Forelimb muscle (tissue), 1 donor: ENCODE data around the gene HTR7. TPM values are rescaled to one million over a fixed set of nuclear protein-coding genes. Genes with fewer than 3 reads are reported as not detected.
"Not testable (repeated sequence)": the region's sequence is repeated elsewhere in the genome, so short reads cannot be mapped to it uniquely, and the experiment has no call there.

ENCODE experiments used
- DNase-seq: peaks from one replicate; pipeline ENCODE4 v3.0.0-alpha.2; 2013; ENCODE audit warnings: low read depth
- polyA plus RNA-seq: library from polyadenylated mRNA; unstranded; fragments of 120-200 nt; gene quantifications from one replicate; pipeline ENCODE4 v1.2.1, GENCODE V29; 2013; ENCODE audit not compliant: insufficient read length

HTR7 gene
- polyA plus RNA-seq, 1 donor = 0.18 TPM

DNA sequence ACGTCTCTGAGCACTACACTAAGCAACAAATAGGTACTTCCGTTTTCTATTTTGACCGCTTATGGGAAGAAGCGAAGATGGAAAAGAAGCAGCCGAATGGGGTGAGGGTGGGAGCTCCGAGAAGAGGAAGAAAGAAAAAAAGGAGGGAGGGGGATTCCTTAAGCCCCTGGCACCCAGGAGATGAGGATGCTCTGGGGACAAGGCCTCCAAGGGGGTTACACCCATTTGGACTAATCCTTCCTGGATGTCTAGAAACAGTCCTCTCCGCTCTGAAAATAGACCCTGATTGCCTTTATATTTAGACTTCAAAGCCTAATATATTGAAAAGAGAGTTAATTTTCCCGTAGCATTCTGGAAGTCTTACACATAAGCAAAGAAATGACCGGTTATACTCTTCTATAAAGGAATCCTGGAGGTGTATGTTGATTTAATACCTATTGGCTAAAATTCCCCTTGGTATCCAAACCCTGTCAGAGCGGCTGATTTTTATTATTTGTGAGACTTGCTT, 676 bp upstream of the HTR7 start:
- DNase-seq = no peak

DNA sequence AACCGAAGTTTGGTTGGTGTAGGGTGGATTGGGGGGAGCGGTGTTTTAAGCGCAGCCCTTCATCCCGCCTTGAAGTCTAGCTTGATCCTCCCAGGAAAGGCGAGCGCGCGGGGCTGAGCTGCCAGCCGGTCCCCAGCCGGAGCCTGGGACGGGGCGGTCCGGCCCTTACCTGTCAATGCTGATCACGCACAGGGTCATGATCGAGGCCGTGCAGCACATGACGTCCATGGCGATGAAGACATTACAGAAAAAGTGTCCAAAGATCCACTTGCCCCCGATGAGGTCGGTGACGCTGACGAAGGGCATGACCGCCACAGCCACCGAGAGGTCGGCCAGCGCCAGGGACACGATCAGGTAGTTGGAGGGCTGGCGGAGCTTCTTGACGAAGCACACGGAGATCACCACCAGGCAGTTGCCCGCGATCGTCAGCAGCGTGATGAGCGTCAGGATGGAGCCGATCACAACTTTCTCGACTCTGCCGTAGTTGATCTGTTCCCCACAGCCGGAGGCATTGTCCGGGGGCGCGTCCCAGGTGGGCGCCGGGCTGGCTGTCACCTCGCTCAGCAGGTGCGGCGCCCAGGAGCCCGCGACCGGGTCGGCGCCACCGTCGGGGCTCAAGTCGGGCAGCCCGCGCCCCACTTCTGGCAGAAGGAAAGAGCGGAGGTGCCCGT, 740 bp downstream of the HTR7 start:
- no peak for DNase-seq

DNA sequence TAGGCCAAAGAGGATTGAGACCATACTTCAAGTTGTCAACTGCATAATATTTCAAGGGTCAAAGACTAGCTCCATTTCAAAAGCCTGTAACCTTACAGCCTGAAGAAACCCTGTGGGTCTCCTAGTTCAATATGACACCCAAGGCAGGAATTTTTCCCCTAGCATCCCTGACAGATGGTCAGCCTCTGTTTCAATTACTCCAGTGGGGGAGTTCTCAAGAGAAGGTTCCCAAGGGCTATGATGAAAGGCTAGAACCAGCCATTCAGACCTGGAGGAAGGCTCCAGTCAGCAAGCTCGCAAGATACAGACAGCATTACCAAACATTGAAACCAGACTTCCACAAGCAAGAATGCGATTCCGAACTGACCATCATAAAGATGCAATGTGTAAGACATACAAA, 1.6 kb downstream of the HTR7 start:
- no peak for DNase-seq

DNA sequence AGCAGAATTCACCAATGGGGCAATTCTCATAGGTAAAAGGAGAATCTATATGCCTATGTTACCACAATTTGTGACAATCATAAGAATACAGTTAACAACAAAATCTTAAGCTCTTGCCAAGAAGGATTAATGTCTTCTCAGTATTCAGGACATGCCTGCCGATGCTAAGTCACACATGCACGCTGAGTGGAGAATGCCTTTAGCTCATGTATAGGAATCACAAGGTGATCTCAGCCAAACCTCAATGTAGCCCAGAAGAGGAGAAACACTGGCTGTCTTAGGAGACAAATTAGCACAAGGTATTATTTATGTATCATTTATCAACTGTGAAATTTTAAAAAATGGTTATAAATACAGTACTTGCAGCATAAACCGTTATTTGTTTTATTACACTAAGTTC, 2.7 kb downstream of the HTR7 start:
- DNase-seq = no peak

DNA sequence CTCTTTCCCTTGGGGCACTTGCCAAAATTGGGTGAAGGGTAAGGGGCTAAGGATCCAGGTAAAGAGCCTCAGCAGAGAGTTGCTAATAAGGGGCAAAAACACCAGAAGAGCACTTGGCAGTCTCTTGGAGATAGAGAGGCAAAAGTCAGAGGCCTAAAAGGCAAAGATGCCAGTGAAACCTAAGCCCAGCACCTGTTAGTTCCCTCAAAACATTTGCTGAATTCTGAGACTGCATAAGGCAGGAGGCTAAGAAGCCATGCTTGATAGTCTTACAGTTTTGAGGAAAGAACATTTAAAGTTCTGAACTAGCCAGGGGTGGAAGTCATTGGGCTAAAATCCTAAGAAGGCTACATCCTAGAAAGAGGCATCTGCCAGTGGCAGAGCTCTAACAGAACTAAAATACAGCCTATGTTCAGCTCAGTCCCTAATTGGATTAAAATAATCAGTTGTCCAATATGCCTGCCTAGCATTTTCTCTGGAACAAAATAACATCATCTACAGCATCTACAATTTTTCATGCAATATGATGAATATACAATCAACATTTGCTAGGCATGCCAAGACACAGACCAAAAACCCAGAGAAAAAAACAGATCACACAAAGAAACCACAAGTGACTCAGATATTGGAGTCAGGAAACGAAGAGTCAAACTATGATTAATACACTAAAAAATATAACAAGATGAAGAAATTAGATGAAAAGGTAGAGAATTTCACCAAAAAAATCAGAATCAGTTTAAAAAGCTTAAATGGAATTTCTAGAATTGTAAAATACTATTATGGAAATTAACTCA, 7.7 kb downstream of the HTR7 start:
- DNase-seq = no peak

DNA sequence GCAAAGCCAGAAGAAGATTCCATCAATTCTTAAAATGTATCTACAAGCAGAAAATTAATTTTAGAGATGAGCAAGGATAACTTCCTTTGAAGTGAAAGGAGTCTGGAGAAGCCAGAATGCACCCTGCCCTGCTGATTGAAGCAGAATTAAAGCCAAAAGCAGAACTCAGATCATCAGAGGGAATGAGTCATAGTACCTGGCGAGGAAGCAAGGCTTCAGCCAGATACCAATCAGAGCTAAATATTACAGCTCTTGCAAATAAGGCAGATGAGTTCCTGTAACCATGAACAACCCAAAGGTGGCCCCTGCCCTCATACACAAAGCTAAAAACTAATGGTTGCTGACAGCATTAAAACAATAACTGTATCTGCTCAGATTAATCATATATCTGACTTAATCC, 10.4 kb downstream of the HTR7 start:
- DNase-seq = no peak

DNA sequence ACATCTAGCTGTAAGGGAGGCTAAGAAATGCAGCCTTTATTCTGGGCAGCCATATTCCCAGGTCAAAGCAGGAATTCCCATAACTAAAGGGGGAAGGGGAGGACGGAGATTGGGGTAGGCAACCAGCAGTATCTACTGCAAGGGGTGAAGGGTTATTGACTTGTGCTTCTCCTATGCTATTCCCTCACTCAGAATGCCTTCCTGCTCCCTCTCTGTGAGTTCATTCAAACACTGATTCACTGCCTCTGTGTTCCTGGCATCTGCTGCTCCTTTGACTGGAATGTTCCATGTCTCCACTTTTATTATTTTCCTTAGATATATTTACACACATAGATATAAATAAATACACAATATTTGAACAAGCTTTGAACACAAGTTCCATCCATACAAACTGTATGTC, 11.1 kb downstream of the HTR7 start:
- DNase-seq = no peak

DNA sequence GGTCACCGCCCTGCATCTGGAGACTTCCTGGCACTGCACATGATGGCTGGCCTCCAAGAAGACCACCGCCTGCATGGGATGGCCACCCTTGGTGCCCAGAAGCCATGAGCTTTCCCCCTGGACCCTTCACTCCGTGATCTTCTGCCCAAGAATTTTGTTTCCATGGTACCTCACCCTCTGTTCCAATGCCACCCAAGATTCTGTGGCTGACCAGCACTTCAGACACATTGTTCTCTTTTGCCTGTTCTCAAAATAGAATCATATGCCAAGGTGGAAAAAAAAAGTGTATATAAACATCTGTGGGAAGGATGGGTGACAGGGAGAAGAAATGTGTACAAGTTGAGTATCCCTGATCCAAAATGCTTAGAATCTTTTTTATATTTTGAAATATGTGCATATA, 12.1 kb downstream of the HTR7 start:
- DNase-seq = no peak

DNA sequence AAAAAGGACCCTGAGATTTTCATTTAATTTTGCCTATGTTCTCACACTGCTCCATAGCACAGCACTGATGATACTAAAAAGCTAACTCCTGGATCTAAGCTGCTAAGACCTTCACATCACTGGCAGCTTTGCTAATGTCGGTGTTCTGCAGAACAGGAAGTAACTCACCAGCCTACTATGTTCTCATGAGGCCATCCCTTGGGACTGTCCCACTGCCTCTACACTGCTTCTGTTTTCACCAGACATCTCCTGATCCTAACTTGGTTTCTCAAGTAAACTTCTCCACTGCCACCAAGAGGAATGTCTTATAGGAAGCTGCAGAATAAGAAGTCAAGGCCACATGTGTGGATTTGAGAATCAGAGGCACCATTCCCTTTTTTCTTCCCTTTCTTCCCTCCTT, 15.1 kb downstream of the HTR7 start:
- DNase-seq = no peak

DNA sequence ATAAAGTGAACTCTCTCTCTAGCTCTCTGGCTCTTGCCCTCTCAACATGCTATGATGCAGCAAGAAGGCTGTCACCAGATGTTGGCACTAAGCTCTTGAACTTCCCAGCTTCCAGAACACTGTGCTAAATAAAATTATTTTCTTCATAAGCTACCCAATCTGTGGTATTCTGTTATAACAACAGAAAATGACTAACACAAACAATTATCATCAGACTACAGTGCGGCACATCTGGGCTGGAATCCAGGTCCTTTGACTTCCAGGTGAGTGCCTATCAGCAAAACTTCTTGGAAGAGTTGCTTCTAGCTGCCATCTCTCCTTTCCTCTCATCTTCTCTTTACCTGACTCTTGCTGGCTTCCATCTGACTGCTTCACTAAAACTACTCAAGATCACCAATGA, 20.4 kb downstream of the HTR7 start:
- no peak for DNase-seq

DNA sequence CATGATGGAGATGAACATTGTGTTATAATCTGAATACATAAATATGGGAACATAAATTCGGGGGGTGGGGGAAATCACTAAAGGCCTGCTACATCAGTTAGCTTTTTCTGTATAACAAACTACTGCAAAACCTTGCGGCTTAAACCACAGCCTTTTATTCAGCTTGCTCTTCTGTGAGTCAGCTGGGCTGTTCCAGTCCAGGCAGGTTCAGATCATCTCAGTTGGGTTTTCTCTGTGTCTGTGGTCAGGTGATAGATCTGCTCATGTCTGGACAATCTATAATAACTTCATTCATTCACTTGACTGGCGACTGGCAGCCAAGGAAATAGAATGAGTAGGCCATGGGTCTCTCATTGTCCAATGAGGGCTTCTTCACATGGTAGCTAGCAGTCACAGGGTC, 23.5 kb downstream of the HTR7 start:
- no peak for DNase-seq

DNA sequence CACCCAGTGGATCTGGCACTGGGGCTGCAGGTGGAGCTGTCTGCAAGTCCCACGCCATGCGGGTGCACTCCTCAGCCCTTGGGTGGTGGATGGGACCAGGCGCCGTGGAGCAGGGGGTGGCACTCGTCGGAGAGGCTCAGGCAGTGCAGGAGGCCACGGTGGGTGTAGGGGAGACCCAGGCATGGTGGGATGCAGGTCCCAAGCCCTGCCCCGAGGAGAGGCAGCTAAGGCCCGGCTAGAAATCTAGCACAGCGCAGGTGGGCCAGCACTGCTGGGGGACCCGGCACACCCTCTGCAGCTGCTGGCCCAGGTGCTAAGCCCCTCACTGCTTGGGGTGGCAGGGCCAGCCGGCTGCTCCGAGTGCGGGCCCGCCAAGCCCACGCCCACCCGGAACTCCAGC, 25.7 kb downstream of the HTR7 start:
- DNase-seq = no peak

DNA sequence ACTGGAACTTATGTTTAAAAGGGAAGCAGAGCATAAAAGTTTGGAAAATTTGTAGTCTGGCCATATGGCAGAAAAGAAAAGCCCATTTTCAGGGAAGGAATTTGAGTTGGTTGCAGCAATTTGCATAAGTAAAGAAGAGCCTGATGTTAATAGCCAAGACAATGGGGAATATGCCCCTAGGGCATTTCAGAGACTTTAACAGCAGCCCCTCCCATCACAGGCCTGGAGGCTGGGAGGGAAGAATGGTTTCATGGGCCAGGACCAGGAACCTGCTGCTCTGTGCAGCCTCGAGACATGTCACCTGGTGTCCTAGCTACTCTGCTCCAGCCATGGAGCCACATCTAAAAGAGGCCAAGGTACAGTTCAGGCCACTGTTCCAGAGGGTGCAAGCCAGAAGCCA, 35.3 kb downstream of the HTR7 start:
- no peak for DNase-seq

DNA sequence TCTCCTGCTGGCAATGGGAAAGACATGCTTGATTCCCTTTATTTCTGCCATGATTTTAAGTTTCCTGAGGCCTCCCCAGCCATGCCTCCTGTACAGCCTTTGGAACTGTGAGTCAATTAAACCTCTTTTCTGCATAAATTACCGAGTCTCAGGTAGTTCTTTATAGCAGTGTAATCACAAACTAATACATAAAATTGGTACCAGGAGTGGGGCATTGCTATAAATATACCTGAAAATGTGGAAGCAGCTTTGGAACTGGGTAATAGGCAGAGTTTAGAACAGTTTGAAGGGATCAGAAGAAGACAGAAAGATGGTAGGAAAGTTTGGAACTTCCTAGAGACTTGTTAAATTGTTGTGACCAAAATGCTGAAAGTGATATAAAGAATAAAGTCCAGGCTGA, 36.0 kb downstream of the HTR7 start:
- DNase-seq = not testable (repeated sequence)

DNA sequence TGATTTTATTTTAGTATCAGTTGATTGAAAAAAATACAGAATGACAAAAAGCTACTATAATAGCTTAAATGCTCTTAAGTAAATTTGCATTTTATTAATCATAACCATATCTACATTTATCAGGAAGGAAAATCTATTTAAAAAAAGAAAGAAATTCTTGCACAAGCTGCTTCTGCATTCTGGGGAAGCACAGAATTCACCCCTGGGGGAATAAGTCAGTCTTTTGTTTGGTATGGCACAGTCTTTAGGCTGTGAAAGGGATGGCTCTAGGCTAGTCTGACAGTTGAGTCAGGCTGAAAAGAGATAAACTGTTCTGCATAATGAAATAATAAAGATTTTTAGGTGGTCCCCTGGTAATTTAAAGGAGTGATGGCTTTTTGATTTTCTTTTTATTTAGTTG, 37.9 kb downstream of the HTR7 start:
- DNase-seq = no peak

DNA sequence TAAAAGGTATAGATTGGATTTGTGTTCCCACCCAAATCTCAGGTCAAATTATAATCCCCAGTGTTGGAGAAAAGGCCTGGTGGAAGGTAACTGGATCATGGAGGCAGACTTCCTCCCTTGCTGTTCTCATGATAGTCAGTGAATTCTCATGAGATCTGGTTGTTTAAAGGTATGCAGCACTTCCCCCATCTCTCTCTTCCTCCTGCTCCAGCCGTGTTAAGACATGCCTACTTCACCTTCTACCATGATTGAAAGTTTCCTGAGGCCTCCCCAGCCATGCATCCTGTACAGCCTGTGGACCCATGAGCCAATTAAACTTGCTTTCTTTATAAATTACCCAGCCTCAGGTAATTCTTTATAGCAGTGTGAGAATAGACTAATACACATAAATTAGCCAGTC, 39.1 kb downstream of the HTR7 start:
- no peak for DNase-seq

DNA sequence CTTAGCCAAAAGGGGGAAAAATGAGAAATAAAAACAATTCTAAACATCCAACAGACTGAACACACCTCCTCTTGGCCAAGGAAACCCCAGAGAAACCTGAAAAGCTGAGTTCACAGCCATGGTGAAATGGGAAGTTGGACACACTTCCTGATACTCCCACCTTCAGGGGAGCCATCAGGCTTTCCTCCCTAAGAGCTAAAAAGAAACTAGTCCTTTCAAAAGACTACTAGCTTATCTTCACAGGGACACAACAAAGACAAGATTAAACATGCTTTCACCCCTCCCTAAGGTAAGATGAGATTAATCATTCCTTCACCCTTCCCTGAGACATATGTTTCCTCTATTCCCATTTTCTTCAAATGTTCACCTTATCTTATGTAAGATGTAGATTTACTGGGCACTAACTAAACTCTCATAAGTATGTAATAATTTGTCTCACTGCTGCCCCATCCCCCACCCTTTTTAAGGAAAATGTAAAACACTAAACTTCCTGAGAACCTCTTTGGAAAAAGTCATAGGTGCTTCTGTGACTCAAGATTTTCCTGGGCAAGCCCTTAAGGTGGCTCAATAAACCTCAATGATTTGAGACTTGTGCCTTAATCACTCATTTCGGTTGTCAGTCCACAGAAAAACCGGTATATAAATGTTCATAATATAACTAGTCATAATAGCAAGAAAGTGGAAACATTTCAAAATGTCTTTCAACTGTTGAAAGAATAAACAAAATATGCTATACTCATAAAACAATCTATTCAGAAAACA, 40.5 kb downstream of the HTR7 start:
- DNase-seq = no peak

DNA sequence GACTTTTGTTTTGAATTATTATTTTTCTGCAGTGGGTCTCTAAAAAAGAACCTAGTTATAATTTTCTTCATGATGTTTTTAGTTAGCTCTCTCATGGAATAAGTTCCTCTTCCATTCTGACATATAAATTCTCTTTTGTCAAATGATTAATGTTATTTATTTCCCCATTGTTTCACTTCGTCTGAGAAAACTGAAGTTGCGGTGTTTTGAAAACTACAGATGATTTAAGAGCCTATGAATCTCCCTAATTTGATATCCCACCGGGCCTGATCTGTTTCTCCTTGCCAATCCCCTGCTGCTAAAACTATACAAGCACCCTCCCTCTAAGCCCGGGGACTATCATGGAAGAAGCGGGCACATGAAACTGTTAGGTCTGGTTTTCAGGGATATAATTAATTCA, 41.4 kb downstream of the HTR7 start:
- no peak for DNase-seq

DNA sequence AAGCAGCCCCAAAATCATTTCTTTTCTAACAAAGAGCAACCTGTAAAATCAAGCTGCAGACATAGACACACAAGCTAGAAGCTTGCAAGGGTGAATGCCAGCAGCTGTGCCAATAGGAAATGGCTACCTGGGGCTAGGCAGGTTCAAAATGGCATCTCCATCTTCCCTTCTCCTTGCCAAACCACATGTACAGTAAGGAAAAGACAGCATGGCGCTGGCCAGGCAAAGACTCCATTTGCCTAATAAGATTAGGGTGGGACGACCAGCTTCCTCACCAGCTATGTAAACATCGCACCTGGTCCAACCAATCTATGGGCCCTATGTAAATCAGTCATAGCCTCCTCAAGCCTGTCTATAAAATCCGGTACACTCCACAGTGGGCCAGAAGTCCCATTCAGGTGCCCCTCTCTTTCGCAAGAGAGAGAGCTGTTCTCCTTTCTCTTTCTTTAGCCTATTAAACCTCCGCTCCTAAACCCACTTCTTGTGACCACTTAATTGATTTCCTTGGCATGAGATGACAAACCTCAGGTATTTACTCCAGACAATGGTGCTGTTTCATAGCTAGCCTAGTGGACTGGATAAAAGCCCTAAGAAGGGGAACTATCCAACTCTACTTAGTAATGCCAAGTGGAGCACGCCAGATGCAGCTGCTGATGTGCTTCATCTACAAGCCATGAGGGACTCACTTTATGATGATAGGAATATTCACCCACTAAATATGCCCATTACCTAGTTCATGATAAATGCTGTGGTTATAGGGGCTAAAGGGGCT, 44.1 kb downstream of the HTR7 start:
- no peak for DNase-seq

DNA sequence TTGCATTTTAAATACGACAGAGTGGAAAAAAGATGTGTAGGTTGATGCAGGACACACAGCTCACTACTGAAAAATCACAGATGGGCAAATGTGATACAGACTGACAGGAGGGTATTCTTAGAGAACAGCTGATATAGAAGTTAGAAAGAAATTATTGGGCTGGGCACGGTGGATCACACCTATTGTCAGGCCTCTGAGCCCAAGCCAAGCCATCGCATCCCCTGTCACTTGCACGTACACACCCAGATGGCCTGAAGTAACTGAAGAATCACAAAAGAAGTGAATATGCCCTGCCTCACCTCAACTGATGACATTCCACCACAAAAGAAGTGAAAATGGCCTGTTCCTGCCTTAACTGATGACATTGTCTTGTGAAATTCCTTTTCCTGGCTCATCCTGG, 50.7 kb downstream of the HTR7 start:
- DNase-seq = not testable (repeated sequence)

DNA sequence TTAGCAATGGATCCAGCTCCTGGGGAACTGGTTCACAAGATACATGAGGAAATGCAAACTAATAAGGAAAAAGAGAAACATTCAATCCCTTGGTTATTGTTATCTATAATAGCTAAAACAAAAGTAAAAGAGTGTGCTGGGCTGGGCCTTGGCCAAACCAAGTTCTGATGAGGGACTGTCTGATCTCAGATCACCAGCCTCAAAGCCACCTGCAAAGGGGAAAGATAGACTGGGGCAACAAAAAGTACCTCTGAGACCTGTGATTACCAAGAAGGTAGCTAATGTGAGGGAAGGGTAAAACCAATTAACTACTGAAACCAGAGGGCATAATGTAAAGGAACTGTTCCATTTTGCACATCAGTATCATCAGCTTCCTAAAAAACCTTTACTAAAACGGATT, 51.2 kb downstream of the HTR7 start:
- no peak for DNase-seq

DNA sequence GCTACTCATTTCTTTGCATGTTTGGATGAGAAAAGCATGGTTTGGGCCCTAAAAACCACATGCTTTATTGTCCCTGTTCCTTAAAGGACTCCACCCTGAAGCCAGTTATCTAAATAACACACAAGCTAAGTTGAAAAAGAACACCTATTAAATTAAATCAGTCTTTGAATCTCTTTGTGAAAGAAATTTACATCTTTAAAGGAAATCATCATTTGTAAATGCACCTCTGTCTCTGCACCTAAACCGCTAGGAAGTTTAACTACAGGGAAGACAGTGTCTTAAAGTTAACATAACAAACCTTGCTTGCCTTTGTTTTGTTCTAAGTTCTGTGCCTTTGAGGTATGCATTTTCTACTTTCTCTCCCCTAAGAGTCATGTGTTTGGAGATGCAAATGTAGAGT, 52.6 kb downstream of the HTR7 start:
- DNase-seq = no peak
